HEK293T (cell line): ENCODE results near the gene ATP5MK.

Experiments
- CTCF ChIA-PET: fragments of 350-600 bp; formaldehyde crosslinking; extraction: SDS; loops from one replicate; lab custom pipeline; 2021; ENCODE audit warnings: antibody characterized with exemption, inconsistent platforms; lab: Yijun Ruan, JAX
- POLR2A ChIA-PET: fragments of 350-600 bp; formaldehyde crosslinking; extraction: SDS; loops from one replicate; lab custom pipeline; 2020; ENCODE audit warnings: antibody characterized with exemption, inconsistent platforms; lab: Yijun Ruan, JAX
- DNase-seq: peaks from one replicate; pipeline ENCODE4 v3.0.0; 2012; ENCODE audit warnings: mixed read lengths; ENCODE audit errors: extremely low spot score
- ARNT ChIP-seq: fragments of 450-650 bp; IDR thresholded peaks from 2 replicates; pipeline ENCODE4 v1.6.1; 2017; ENCODE audit warnings: mild to moderate bottlenecking
- BHLHE40 ChIP-seq: fragments of 450-650 bp; IDR thresholded peaks from 2 replicates; pipeline ENCODE4 v1.6.1; 2016; ENCODE audit warnings: mild to moderate bottlenecking, moderate library complexity, borderline replicate concordance
- CTBP1 ChIP-seq: fragments of 450-650 bp; IDR thresholded peaks from 2 replicates; pipeline ENCODE4 v1.6.1; 2016; ENCODE audit warnings: borderline replicate concordance
- ELF4 ChIP-seq: fragments of 450-650 bp; IDR thresholded peaks from 2 replicates; pipeline ENCODE4 v1.6.1; 2017; ENCODE audit warnings: antibody characterized with exemption
- FOXA1 ChIP-seq: fragments of 450-650 bp; IDR thresholded peaks from 2 replicates; pipeline ENCODE4 v1.6.1; 2016; ENCODE audit warnings: mild to moderate bottlenecking
- FOXK2 ChIP-seq: fragments of 450-650 bp; IDR thresholded peaks from 2 replicates; pipeline ENCODE4 v1.6.1; 2016; ENCODE audit warnings: mild to moderate bottlenecking
- FOXM1 ChIP-seq: fragments of 450-650 bp; IDR thresholded peaks from 2 replicates; pipeline ENCODE4 v1.6.1; 2017; ENCODE audit warnings: mild to moderate bottlenecking, borderline replicate concordance
- HDGF ChIP-seq: fragments of 450-650 bp; IDR thresholded peaks from 2 replicates; pipeline ENCODE4 v1.6.1; 2017; ENCODE audit warnings: antibody characterized with exemption, borderline replicate concordance
- L3MBTL2 ChIP-seq: fragments of 450-650 bp; conservative IDR thresholded peaks from 2 replicates; pipeline ENCODE4 v1.6.1; 2016; ENCODE audit warnings: mild to moderate bottlenecking
- LEF1 ChIP-seq: fragments of 450-650 bp; IDR thresholded peaks from 2 replicates; pipeline ENCODE4 v1.6.1; 2017; ENCODE audit warnings: mild to moderate bottlenecking, borderline replicate concordance
- NFRKB ChIP-seq: fragments of 450-650 bp; IDR thresholded peaks from 2 replicates; pipeline ENCODE4 v1.6.1; 2016; ENCODE audit warnings: mild to moderate bottlenecking, moderate library complexity
- SP1 ChIP-seq: fragments of 450-650 bp; IDR thresholded peaks from 2 replicates; pipeline ENCODE4 v1.6.1; 2017
- SUZ12 ChIP-seq: fragments of 450-650 bp; IDR thresholded peaks from 2 replicates; pipeline ENCODE4 v1.6.1; 2016; ENCODE audit warnings: mild to moderate bottlenecking
- TARDBP ChIP-seq: fragments of 450-650 bp; IDR thresholded peaks from 2 replicates; pipeline ENCODE4 v1.6.1; 2016
- ZNF384 ChIP-seq: fragments of 450-650 bp; IDR thresholded peaks from 2 replicates; pipeline ENCODE4 v1.6.1; 2016
- TF ChIP-seq, protein P1 (sequence below): fragments of 450-650 bp; IDR thresholded peaks from 2 replicates; pipeline ENCODE4 v1.6.1; 2016

The ATP5MK gene, protein sequence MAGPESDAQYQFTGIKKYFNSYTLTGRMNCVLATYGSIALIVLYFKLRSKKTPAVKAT

GRCh38 chr10:103396067-103396788, at the start of gene ATP5MK, which contains the start of gene PDCD11:
ATP5MK (minus strand) TSS chr10:103396475; CDS start chr10:103392457, 4,018 bp downstream.
PDCD11 (plus strand) TSS chr10:103396626; CDS start chr10:103398427, 1,801 bp downstream.
- TF ChIP-seq, protein P1, sequence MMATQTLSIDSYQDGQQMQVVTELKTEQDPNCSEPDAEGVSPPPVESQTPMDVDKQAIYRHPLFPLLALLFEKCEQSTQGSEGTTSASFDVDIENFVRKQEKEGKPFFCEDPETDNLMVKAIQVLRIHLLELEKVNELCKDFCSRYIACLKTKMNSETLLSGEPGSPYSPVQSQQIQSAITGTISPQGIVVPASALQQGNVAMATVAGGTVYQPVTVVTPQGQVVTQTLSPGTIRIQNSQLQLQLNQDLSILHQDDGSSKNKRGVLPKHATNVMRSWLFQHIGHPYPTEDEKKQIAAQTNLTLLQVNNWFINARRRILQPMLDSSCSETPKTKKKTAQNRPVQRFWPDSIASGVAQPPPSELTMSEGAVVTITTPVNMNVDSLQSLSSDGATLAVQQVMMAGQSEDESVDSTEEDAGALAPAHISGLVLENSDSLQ = peak; percentile 46; the same call in 1 of the 2 replicates
- TF ChIP-seq SUZ12 (no peak), SP1 (no peak), FOXK2 (no peak), ELF4 (peak; percentile 73), ZNF384 (no peak), FOXA1 (no peak), LEF1 (no peak), HDGF (no peak), L3MBTL2 (peak; percentile 94), FOXM1 (no peak), NFRKB (no peak), CTBP1 (no peak), TARDBP (no peak), BHLHE40 (no peak), ARNT (no peak)
- ChIA-PET CTCF (no interaction called here), POLR2A (interaction anchor here (0.6 to 1.7 kb wide), 8 partner anchors 9 to 46 kb away, joined by 3 to 6 read pairs (median 4); partner anchors contain the start of genes PCGF6 and TAF5)
- peak; percentile 99 for DNase-seq

- TF ChIP-seq, protein P1 = no peak
- DNase-seq = no peak
- ChIA-PET POLR2A (no interaction called here), CTCF (no interaction called here)
Observed at GRCh38 chr10:103445366-103445765, 49.1 kb upstream of the ATP5MK start.

DNA sequence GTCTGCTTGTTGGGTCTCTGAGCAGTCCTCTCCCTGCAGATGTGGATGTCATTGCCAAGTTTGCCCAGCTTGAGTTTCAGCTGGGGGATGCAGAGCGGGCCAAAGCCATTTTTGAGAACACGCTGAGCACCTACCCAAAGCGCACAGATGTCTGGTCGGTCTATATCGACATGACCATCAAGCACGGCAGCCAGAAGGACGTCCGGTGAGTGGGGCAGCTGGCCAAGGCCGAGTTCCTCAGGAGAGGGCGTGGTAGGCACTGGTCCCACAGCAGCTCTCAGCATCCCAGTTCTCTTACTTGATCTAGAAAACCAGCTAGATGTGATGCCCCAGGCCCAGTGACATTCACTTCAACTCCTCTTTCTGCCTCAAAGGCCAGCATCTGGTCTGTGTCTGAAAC, 48.2 kb upstream of the ATP5MK start:
- no peak for TF ChIP-seq FOXA1
- TF ChIP-seq L3MBTL2 = no peak
- TF ChIP-seq TARDBP = no peak
- no peak for TF ChIP-seq ZNF384
- no peak for TF ChIP-seq FOXM1
- no peak for TF ChIP-seq CTBP1
- TF ChIP-seq ARNT = no peak
- no peak for TF ChIP-seq FOXK2
- DNase-seq = no peak
- CTCF ChIA-PET = no interaction called here
- POLR2A ChIA-PET = no interaction called here

- POLR2A ChIA-PET = interaction anchor here (0.8 kb wide), 1 partner anchor 11 kb away, joined by 3 read pairs; no protein-coding TSS in a partner anchor
- TF ChIP-seq BHLHE40 (no peak), ARNT (no peak), NFRKB (no peak), FOXM1 (no peak), SUZ12 (no peak), L3MBTL2 (no peak), LEF1 (no peak), CTBP1 (no peak), TARDBP (no peak), FOXK2 (no peak), ELF4 (no peak), ZNF384 (no peak), HDGF (no peak), SP1 (no peak), FOXA1 (no peak)
- TF ChIP-seq, protein P1 = no peak
- no peak for DNase-seq
- CTCF ChIA-PET = no interaction called here
Observed at GRCh38 chr10:103443475-103444185, 47.4 kb upstream of the ATP5MK start.

- no peak for DNase-seq
- ChIA-PET POLR2A (no interaction called here), CTCF (no interaction called here)
- no peak for TF ChIP-seq TARDBP
- no peak for TF ChIP-seq L3MBTL2
- TF ChIP-seq ARNT = no peak
- no peak for TF ChIP-seq ELF4
- no peak for TF ChIP-seq LEF1
Observed at GRCh38 chr10:103442031-103442461, 45.8 kb upstream of the ATP5MK start.

DNA sequence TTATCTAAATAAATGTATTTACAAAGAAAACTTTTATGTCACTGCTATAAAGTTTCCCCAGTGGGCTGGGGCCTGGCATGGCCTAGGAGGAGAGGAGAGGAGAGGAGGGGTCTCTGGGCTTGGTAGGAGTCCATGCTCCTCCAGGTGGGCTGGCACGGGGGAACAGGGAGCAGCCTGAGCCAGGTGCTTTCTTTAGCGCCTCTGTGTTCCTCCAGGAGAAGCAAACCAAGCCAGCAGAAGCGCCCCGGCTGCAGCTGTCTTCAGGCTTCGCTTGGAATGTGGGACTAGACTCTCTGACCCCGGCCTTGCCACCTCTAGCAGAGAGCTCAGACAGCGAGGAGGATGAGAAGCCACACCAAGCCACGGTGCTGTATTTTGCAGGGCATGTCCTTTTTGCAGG, 45.3 kb upstream of the ATP5MK start:
- TF ChIP-seq SP1 (no peak), TARDBP (no peak), L3MBTL2 (no peak), ELF4 (no peak), LEF1 (no peak), ZNF384 (no peak), BHLHE40 (no peak), CTBP1 (no peak), FOXM1 (no peak), NFRKB (no peak)
- ChIA-PET CTCF (no interaction called here), POLR2A (no interaction called here)
- DNase-seq = no peak
